ENCODE measurements around the gene KAT5. TPM values are rescaled to one million over a fixed set of nuclear protein-coding genes. Genes with fewer than 3 reads are reported as not detected.

KAT5 gene
- total and polyA plus RNA-seq, 2 of the 4 experiments (the other 2 are of a cell fraction) = 33.3 to 34.2 TPM

- no peak overlapping the region for H2BK120ac ChIP-seq (ENCODE audit: low read depth, low read length)
- no peak overlapping the region for H3K14ac ChIP-seq (replicated peaks; ENCODE audit: low read depth, low read length)
- no peak overlapping the region for H2AK5ac ChIP-seq (ENCODE audit: low read depth, low read length)
- H3K56ac ChIP-seq (ENCODE audit: extremely low read depth, insufficient read depth, low read length) = no peak overlapping the region
- no peak overlapping the region for H2BK20ac ChIP-seq (ENCODE audit: low read depth, low read length)
- 74% methylated on average over 3 of the region's 6 CpGs; no CpG with 5 or more reads in 1 of the 2 experiments for WGBS, 2 experiments (ENCODE audit: extremely low coverage in 2 of 2, insufficient read length in 1 of 2)
- H2BK5ac ChIP-seq (ENCODE audit: low read depth, low read length, poor library complexity, severe bottlenecking) = no peak overlapping the region
- no peak overlapping the region for H3K4me2 ChIP-seq (ENCODE audit: low read depth, low read length)
- no peak overlapping the region for H3K4me3 ChIP-seq (ENCODE audit: insufficient read depth, low read depth, low read length)
- DNase-seq = no peak
- no peaks in the 10 kb centered on the region for H3K36me3 ChIP-seq (ENCODE audit: control insufficient read depth, insufficient read depth, low read length)
- CTCF ChIA-PET = interaction anchor here (2.0 kb wide), 1 partner anchor 15 kb away, joined by 4 read pairs; the partner anchor contains the start of gene KAT5
- H3K27ac ChIP-seq (ENCODE audit: insufficient read depth, low read length) = no peak overlapping the region
- no peaks in the 10 kb centered on the region for H3K9me1 ChIP-seq (ENCODE audit: insufficient read depth, low read length)
- in situ Hi-C loops (cut with MboI; ENCODE audit: low sequenced_read_pairs) (no loop called here), intact Hi-C loops (cut with micrococcal nuclease) (no loop called here), dilution Hi-C loops (cut with HindIII; ENCODE audit: low sequenced_read_pairs, unreplicated experiment) (no loop called here)
- H2AK9ac ChIP-seq (replicated peaks; ENCODE audit: low read depth, low read length, poor library complexity) = no peak overlapping the region
- no peak overlapping the region for H2AFZ ChIP-seq (replicated peaks; ENCODE audit: low read length, poor library complexity)
- no peak overlapping the region for H3K4ac ChIP-seq (ENCODE audit: low read depth, low read length)
- H4K5ac ChIP-seq (ENCODE audit: low read depth, low read length) = no peak overlapping the region
- peaks cover 12% of the 10 kb centered on the region for H3K27me3 ChIP-seq (ENCODE audit: control insufficient read depth, insufficient read depth, low read length)
- POLR2A ChIA-PET (ENCODE audit: unreplicated experiment) = no interaction called here
- H2BK15ac ChIP-seq (ENCODE audit: low read depth, low read length) = no peak overlapping the region
- H4K20me1 ChIP-seq (ENCODE audit: insufficient read depth, low read length) = no peaks in the 10 kb centered on the region
- H3K9me3 ChIP-seq (ENCODE audit: control insufficient read depth, insufficient read depth, low read length) = peaks cover 2% of the 10 kb centered on the region; the same call in 1 of the 2 replicates
- no peaks in the 10 kb centered on the region for H3K4me1 ChIP-seq (ENCODE audit: control insufficient read depth, insufficient read depth, low read length)
- H3K23ac ChIP-seq (ENCODE audit: low read depth, low read length) = no peak overlapping the region
- H3K18ac ChIP-seq (ENCODE audit: low read depth, low read length) = no peak overlapping the region
- ATAC-seq (ENCODE audit: low read depth) = no peak
- BruUV-seq (replicated peaks) = no TSS peak
- no peaks in the 10 kb centered on the region for H3K79me1 ChIP-seq (ENCODE audit: low read depth in 1 of 2, low read length in 2 of 2)
- H4K91ac ChIP-seq (ENCODE audit: insufficient read depth, low read depth, low read length) = no peak overlapping the region
- no peak overlapping the region for H3K9ac ChIP-seq (ENCODE audit: low read depth, low read length)
- no peak overlapping the region for H4K8ac ChIP-seq (ENCODE audit: low read depth in 2 of 2, low read length in 2 of 2)
- TF ChIP-seq MAZ (IDR thresholded peaks at IDR 0.05; ENCODE audit: borderline replicate concordance, low read depth, low read length) = no peak
- no peak for TF ChIP-seq MXI1 (IDR thresholded peaks at IDR 0.05; ENCODE audit: borderline replicate concordance, low read depth, low read length)
- no peak for TF ChIP-seq CTCF (conservative IDR thresholded peaks at IDR 0.05; ENCODE audit: low read depth, low read length)
- no peak for TF ChIP-seq MAFK (IDR thresholded peaks at IDR 0.05; ENCODE audit: low read depth, low read length)
- TF ChIP-seq ELK1 (IDR thresholded peaks at IDR 0.05; ENCODE audit: borderline replicate concordance, low read depth, low read length) = no peak
- TF ChIP-seq BHLHE40 (IDR thresholded peaks at IDR 0.05; ENCODE audit: low read depth, low read length) = no peak
- no peak for TF ChIP-seq NFE2L2 (IDR thresholded peaks at IDR 0.05; ENCODE audit: low read depth, low read length)
- TF ChIP-seq POLR2A (IDR thresholded peaks at IDR 0.05; ENCODE audit: low read depth, low read length) = no peak
- no peak for TF ChIP-seq RFX5 (IDR thresholded peaks at IDR 0.05; ENCODE audit: low read depth, low read length)
- TF ChIP-seq CHD1 (IDR thresholded peaks at IDR 0.05; ENCODE audit: low read depth, low read length) = no peak
- TF ChIP-seq FOS (IDR thresholded peaks at IDR 0.05; ENCODE audit: low read depth, low read length) = no peak
- no peak for TF ChIP-seq SMC3 (IDR thresholded peaks at IDR 0.05; ENCODE audit: low read depth, low read length)
Measured at GRCh38 chr11:65726660-65727059, 14.6 kb downstream of the KAT5 start.
